HL-60/S4 treated with phorbol 12-myristate 13-acetate at 8.2 ng/mL for 4 days and 3 days (cell line): ENCODE data around the gene ARIH2.
"Not testable (repeated sequence)": the region's sequence is repeated elsewhere in the genome, so short reads cannot be mapped to it uniquely, and the experiment has no call there.

Experiments used
- in situ Hi-C: fragments of 300-500 bp; cut with MboI; formaldehyde crosslinking; loops from 2 replicates; pipeline ENCODE4 v1.15.0; 2022; ENCODE audit warnings: low sequenced_read_pairs

Gene ARIH2

DNA sequence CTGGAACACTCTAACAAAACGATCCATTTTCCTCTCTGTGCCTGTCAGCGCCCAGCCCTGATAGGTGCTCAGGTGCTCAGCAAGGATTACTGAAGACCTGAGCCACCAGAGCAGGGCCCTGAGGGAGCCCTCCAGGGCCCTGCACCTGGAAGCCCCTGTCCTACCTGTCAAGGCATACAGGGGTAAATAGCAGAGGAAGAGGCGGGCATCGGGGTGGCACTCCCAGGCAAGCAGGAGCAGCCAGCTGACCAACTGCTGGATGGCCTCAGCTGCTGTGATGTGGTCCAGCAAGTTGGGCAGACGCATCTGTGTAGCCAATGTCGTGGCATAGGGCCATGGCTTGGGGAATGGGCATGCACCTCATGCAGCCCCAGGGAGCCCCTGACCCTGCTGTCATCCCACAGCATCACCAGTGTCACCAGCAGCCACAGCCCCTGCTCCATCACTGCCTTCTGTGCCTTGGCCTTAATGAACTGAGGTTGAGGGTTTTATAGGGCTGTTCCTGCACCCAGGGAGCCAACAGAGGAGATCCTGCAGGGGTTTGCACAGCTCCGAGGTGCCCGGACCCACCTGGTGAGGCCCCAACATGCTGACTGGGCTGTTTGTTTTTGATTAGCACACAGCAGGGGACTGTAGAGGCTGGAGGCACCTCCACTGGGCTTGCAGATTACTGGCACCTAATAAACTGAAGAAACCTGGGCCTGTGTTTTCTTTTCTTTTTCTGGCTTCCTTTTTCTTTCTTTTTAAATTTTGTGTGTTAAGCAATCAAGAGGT, 80.6 kb downstream of the ARIH2 start:
- in situ Hi-C loops, result no loop called here

- in situ Hi-C loops, result no loop called here
Measured at GRCh38 chr3:49001155-49001554, 82.5 kb downstream of the ARIH2 start.

GRCh38 chr3:49004352-49005302, 86.0 kb downstream of the ARIH2 start:
- in situ Hi-C loops, result no loop called here

GRCh38 chr3:49005303-49005680, 86.7 kb downstream of the ARIH2 start:
- in situ Hi-C loops, result no loop called here

- in situ Hi-C loops, result no loop called here
Measured at GRCh38 chr3:49005998-49006397, 87.4 kb downstream of the ARIH2 start.

DNA sequence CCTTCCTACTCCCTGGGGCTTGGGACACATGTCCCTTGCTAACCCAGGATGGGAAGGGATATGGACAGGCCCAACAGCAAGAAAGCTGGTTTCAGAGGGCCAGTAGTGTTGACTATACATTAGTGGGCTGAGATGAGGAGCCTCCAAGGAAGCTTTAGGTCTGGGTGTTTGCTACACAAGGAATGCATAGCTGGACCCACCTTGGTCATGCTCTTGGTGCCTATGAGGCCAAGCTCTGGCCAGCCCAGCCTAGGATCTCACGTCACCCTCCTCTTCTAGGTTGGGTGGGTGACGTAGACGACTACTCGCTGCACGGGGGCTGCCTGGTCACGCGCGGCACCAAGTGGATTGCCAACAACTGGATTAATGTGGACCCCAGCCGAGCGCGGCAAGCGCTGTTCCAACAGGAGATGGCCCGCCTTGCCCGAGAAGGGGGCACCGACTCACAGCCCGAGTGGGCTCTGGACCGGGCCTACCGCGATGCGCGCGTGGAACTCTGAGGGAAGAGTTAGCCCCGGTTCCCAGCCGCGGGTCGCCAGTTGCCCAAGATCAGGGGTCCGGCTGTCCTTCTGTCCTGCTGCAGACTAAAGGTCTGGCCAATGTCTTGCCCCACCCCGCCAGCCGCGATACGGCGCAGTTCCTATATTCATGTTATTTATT, 87.9 kb downstream of the ARIH2 start:
- in situ Hi-C loops, result no loop called here

DNA sequence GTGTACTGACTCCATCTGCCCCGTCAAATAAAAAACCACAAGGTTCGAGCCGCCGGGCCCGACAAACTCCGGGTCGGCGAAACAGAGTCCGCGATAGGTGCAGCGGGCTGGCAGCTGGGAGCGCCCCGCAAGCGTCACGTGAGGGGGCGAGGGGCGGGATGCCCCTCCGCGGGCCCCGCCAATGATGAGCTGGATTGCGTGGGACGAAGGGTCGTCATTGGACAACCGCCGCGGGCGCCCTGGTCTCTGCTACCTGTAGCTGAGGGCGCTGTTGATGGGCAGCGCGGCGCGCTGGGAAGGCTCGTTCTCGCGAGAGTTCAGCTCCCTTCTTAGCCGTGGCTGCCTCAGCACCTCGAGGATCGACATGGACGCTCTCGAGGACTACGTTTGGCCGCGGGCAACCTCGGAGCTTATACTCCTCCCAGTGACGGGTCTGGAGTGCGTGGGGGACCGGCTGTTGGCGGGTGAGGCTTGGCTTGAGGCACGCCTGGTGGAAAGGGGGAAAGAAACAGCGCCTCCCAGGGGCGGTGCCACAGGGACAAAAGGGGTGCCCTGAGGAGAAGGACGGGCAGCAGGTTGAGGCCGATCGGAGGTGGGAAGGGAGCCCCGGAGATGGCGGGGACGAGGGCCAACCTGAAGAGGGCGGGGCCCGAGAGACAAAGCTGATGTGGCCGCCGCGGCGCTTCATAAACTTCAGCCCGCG, 88.6 kb downstream of the ARIH2 start, which contains the start of gene WDR6:
Gene WDR6, plus strand, starts transcription at position 324 of the 703 bp plus-strand sequence. Its CDS starts 41 bp downstream, at position 365.
- in situ Hi-C loops, result no loop called here

DNA sequence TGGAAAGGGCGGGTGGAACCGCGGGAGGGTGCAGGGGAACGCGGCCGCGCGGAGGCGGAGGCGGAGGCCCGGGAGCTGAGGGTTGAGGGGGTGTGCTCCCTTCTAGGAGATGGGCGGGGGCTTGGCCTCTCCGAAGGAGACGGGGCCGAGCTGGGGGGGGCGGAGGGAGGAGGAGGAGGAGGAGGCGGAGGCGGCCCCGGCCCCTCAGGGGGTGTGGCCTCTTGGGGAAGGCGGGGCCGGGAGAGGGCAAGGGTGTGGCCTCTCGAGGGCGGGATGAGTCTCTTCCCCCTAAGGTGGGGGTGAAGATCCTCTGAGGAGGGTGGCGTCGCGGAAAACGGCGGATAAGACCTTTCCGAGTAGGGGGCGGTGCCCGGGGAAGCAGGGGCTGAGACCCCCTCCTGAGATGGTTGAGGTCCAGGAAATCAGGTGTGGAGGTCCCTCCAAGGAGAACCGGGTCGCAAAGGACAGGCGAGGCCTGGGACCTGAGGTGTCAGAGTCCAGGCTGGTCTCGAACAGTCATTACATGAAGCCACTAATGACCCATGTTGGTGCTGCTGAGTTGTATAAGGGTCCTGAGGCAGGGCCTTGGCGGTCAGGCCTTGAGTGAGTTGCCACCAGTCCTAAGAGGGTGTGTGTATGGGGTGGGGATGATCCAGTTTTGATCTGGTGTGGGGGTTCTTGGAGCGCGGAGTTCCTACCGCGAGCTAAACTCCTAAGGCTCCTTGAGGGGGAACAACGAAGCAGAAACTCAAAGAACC, 89.3 kb downstream of the ARIH2 start:
- in situ Hi-C loops, result no loop called here

- in situ Hi-C loops, result not testable (repeated sequence)
Measured at GRCh38 chr3:49008627-49009026, 90.0 kb downstream of the ARIH2 start.

GRCh38 chr3:49009396-49009795, 90.8 kb downstream of the ARIH2 start:
- in situ Hi-C loops, result no loop called here

DNA sequence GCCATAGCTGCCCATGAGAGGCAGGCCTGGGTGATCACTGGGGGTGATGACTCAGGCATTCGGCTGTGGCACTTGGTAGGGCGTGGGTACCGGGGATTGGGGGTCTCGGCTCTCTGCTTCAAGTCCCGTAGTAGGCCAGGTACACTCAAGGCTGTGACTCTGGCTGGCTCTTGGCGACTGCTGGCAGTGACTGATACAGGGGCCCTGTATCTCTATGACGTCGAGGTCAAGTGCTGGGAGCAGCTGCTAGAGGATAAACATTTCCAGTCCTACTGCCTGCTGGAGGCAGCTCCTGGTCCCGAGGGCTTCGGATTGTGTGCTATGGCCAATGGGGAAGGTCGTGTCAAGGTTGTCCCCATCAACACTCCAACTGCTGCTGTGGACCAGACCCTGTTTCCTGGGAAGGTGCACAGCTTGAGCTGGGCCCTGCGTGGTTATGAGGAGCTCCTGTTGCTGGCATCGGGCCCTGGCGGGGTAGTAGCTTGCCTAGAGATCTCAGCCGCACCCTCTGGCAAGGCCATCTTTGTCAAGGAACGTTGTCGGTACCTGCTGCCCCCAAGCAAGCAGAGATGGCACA, 93.9 kb downstream of the ARIH2 start:
- in situ Hi-C loops, result no loop called here

DNA sequence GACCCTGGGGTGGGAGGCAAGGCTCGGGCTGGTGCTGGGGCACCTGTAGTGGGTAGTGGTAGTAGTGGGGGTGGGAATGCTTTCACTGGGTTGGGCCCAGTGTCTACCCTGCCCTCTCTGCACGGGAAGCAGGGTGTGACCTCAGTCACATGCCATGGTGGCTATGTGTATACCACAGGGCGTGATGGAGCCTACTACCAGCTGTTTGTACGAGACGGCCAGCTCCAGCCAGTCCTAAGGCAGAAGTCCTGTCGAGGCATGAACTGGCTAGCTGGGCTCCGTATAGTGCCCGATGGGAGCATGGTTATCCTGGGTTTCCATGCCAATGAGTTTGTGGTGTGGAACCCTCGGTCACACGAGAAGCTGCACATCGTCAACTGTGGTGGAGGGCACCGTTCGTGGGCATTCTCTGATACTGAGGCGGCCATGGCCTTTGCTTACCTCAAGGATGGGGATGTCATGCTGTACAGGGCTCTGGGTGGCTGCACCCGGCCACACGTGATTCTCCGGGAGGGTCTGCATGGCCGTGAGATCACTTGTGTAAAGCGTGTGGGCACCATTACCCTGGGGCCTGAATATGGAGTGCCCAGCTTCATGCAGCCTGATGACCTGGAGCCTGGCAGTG, 94.6 kb downstream of the ARIH2 start:
- in situ Hi-C loops, result no loop called here

DNA sequence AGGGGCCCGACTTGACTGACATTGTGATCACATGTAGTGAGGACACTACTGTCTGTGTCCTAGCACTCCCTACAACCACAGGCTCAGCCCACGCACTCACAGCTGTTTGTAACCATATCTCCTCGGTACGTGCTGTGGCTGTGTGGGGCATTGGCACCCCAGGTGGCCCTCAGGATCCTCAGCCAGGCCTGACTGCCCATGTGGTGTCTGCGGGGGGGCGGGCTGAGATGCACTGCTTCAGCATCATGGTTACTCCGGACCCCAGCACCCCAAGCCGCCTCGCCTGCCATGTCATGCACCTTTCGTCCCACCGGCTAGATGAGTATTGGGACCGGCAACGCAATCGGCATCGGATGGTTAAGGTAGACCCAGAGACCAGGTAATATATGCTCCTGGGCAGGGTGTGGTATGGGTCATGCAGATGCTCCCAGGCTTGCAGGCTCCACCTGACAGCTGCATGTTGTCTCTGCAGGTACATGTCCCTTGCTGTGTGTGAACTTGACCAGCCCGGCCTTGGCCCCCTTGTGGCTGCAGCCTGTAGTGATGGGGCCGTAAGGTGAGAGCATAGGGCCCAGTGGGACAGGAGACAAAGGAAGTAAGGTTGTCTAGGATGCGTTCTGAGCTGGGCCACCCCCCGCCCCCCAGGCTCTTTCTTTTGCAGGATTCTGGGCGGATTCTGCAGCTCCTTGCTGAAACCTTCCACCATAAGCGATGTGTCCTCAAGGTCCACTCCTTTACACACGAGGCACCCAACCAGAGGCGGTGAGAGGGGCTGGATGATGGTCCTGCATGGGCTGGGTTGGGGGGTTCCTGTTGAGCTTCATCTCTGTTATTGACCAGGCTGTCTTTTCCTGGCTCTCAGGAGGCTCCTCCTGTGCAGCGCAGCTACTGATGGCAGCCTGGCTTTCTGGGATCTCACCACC, 95.4 kb downstream of the ARIH2 start:
- in situ Hi-C loops, result no loop called here

DNA sequence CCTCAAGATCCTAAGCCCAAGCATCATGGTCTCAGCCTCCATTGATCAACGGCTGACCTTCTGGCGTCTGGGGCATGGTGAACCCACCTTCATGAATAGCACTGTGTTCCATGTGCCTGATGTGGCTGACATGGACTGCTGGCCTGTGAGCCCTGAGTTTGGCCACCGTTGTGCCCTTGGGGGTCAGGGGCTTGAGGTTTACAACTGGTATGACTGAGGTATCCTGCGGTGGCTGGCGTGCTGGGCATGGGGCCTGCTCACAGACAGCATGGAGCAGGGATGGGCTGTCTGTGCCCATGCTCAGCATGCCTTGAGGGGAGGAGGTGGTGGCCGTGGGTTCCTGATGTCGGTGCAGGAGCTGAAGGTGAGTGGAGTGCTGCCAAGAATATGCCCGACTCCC, 96.4 kb downstream of the ARIH2 start:
- in situ Hi-C loops, result no loop called here

DNA sequence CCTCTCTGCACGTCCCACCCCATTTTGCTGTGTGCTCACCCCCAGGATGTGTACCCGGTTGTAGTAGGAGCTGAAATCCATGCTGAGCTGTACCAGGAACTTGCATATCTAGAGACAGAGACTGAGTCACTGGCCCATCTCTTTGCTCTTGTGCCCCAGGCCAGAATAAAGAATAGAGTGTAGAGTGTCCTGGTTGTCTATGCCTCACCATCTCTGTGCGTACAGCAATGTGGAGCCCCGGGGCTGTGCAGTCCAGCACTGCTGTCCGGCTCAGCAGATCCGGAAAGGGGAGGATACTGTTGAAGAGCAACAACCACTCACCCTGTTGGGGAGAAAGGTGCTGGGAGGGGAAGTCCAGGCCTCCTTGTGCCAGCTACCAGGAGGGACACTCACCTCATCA, 97.1 kb downstream of the ARIH2 start:
- in situ Hi-C loops, result no loop called here

GRCh38 chr3:49016414-49017228, 98.0 kb downstream of the ARIH2 start:
- in situ Hi-C loops, result no loop called here

DNA sequence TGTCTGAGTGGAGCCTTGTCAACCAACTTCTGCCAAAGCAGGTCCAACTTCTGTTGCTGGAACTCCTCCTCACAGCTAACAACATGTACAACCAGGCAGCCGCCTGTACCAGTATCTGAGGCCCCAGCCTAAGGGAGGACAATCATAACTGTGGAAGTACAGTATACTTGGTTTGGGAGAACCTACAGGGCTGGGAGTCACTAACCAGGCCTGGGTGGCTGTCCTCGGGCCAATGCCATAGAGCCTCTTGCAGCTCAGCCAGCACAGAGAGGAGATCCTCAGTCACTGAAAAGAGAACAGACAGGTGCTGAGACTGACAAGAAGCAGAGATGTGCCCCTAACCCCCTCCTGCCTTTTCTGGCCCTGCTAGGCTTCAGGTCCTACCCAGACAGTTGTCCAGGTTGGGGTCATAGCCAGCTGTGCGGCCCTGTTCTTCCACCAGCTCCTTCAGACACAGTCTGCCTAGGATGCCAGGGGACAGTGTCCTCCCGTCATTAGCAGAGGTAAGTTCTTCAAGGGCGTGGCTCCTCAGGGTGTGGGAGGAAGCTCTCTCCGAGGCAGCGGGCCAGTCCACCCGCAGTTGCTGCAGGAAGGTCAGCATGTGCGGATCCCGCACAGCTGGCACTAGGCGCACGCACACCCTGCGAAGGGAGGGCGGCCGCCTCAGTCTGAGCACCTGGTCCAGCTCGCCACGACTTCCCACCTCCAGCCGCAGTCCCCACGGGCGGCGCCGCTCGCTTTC, 98.8 kb downstream of the ARIH2 start:
- in situ Hi-C loops, result no loop called here
